ENCODE results near the gene ANKRD40. TPM values are rescaled to one million over a fixed set of nuclear protein-coding genes. Genes with fewer than 3 reads are reported as not detected.

The ANKRD40 gene
- total and polyA plus RNA-seq, 9 of the 15 experiments (the other 6 are each of a cell fraction or from before 2014, with no cell fraction given): 9.0 to 28.9 (median 27.7) TPM

DNA sequence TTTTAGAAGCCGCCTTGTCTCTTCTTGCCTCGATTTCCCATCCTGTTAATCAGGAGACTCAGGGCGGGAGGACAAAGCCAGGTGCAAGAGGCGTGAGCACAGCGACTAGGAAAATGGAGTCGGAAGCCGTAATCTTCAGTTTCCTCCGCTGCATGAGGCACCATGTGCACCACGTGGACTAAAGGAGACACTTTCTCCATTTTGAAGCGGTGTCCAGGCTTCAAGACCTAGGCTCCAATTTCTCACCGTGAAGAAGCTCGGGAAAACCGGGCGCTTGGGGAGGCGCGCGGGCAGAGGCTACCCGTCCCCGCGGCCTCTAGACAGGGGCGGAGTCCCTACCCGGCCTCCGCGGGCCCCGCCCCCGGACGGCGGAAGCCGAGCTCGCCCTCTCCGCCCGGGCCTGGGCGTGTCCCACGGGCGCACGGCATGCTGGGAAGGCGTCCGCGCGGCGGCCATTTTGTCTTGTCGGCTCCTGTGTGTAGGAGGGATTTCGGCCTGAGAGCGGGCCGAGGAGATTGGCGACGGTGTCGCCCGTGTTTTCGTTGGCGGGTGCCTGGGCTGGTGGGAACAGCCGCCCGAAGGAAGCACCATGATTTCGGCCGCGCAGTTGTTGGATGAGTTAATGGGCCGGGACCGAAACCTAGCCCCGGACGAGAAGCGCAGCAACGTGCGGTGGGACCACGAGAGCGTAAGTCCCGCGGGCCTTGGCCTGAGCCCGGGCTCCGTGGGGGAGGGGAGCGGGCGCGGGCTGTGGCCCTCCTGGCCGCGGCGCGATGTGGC is 11.6 kb upstream of the ANKRD40 start, which contains the start of gene LUC7L3 (continued):
- TF ChIP-seq ZC3H4 (CRISPR knock-in tag; IDR thresholded peaks at IDR 0.05; ENCODE audit: borderline replicate concordance) (0 out of 2 replicates have a peak, but pooled peaks have one; percentile 48), HSF4 (CRISPR knock-in tag; IDR thresholded peaks at IDR 0.05; ENCODE audit: borderline replicate concordance) (no peak), SOX6 (IDR thresholded peaks at IDR 0.05) (0 out of 2 replicates have a peak, but pooled peaks have one; percentile 32), STAT5A (IDR thresholded peaks at IDR 0.05; ENCODE audit: borderline replicate concordance, low read length) (no peak; the same call in 1 of the 2 replicates), CBX3 (IDR thresholded peaks at IDR 0.05; ENCODE audit: borderline replicate concordance in 1 of 2, low read length in 2 of 2) (peak in 1 of 2 experiments; percentile 33; a peak in 1 of 3 replicates), MTA3 (IDR thresholded peaks at IDR 0.05; ENCODE audit: borderline replicate concordance) (peak; percentile 83)
- TF ChIP-seq, protein P1, sequence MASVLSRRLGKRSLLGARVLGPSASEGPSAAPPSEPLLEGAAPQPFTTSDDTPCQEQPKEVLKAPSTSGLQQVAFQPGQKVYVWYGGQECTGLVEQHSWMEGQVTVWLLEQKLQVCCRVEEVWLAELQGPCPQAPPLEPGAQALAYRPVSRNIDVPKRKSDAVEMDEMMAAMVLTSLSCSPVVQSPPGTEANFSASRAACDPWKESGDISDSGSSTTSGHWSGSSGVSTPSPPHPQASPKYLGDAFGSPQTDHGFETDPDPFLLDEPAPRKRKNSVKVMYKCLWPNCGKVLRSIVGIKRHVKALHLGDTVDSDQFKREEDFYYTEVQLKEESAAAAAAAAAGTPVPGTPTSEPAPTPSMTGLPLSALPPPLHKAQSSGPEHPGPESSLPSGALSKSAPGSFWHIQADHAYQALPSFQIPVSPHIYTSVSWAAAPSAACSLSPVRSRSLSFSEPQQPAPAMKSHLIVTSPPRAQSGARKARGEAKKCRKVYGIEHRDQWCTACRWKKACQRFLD (CRISPR knock-in tag; IDR thresholded peaks at IDR 0.05): peak; percentile 25; the same call in 1 of the 2 replicates

DNA sequence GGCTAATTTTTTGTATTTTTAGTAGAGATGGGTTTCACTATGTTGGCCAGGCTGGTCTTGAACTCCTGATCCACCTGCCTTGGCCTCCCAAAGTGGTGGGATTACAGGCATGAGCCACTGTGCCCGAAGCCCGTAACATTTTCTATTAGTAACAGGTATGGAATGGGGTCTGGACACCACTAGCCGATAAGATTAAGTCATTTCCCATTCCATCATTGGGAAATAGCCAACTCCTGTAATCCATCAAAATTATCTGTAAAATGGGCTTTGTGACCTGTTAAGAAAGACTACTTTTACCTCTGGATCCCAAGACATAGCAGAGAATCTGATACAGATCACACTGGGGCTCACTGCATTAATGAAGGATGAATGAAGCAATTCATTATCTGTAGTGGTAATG is 7.8 kb upstream of the ANKRD40 start:
- H4K20me1 ChIP-seq (replicated peaks; ENCODE audit: control insufficient read depth, insufficient read depth, low read length): peaks cover 2% of the 10 kb centered on the region; the same call in 1 of the 2 replicates
- CTCF ChIA-PET (ENCODE audit: low intra/inter-chr PET ratio): no interaction called here

More for the DNA sequence above, 7.8 kb upstream of the ANKRD40 start:
- ATAC-seq (no peak), FAIRE-seq (no peak), DNase-seq (ENCODE audit: extremely low read depth in 1 of 4, low spot score in 3 of 4) (no peak)
- Histone ChIP-seq H3K79me2 (ENCODE audit: control insufficient read depth, insufficient read depth, low read length) (peaks cover 20% of the 10 kb centered on the region), H2AFZ (ENCODE audit: low read depth, low read length) (no peak overlapping the region), H3K9me1 (ENCODE audit: control insufficient read depth, insufficient read depth, low read length) (no peaks in the 10 kb centered on the region), H3K27ac (ENCODE audit: extremely low read depth, low read depth, low read length) (no peak overlapping the region), H3K4me1 (replicated peaks in 1 of 2; ENCODE audit: control insufficient read depth in 2 of 2, insufficient read depth in 2 of 2, low read length in 2 of 2) (peaks cover 6 to 10% of the 10 kb centered on the region in 2 experiments; a peak in 4 of 5 replicates), H3K9me3 (replicated peaks; ENCODE audit: control insufficient read depth, insufficient read depth, low read depth, low read length) (no peaks in the 10 kb centered on the region), H3K4me3 (no peak overlapping the region), H3K27me3 (ENCODE audit: control insufficient read depth in 2 of 2, insufficient read depth in 2 of 2, low read length in 2 of 2) (no peaks in the 10 kb centered on the region), H3K4me2 (ENCODE audit: insufficient read depth, low read length) (no peak overlapping the region), H3K36me3 (ENCODE audit: control insufficient read depth, insufficient read depth, low read length) (no peaks in the 10 kb centered on the region), H3K9ac (ENCODE audit: insufficient read depth in 1 of 2, low read depth in 2 of 2, low read length in 2 of 2) (no peak overlapping the region)
- intact Hi-C loops (cut with micrococcal nuclease) (no loop called here), in situ Hi-C loops (cut with MboI) (no loop called here)
- POLR2A ChIA-PET: interaction anchor here (0.7 kb wide), 1 partner anchor 159 kb away, joined by 3 read pairs; no protein-coding TSS in a partner anchor
- WGBS (ENCODE audit: insufficient coverage, low coverage, missing lambda C conversion rate): 87% methylated on average over 3 of the region's 3 CpGs
- TF ChIP-seq NCOA1 (IDR thresholded peaks at IDR 0.05; ENCODE audit: low read depth) (no peak), ASH1L (IDR thresholded peaks at IDR 0.05; ENCODE audit: borderline replicate concordance, low read depth, partially characterized antibody) (no peak), NRF1 (conservative IDR thresholded peaks at IDR 0.05 in 1 of 2, IDR thresholded peaks at IDR 0.05 in 1 of 2) (no peak), SMAD4 (CRISPR knock-in tag; conservative IDR thresholded peaks at IDR 0.05) (no peak), PPARD (CRISPR knock-in tag; IDR thresholded peaks at IDR 0.05) (no peak)
- TF ChIP-seq, protein P2, sequence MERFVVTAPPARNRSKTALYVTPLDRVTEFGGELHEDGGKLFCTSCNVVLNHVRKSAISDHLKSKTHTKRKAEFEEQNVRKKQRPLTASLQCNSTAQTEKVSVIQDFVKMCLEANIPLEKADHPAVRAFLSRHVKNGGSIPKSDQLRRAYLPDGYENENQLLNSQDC (CRISPR knock-in tag; IDR thresholded peaks at IDR 0.05): no peak
- BruUV-seq (replicated peaks): no TSS peak
